Activated T-cell treated with anti-CD3 and anti-CD28 coated beads, Interleukin-2, amount 50 U/mL, for 72 hours (primary cell): ENCODE measurements around the gene ADARB2. TPM values are rescaled to one million over a fixed set of nuclear protein-coding genes. Genes with fewer than 3 reads are reported as not detected.
"Not testable (repeated sequence)": the region's sequence is repeated elsewhere in the genome, so short reads cannot be mapped to it uniquely, and the experiment has no call there.

ENCODE experiments used
- ATAC-seq, 2 donors: fragments of 150-1000 bp; cut with Tn5 transposase; replicated peaks in 1 of 2; 2 replicates each; pipeline ENCODE4 v1.10.0; 2021; ENCODE audit warnings: moderate library complexity in 2 of 2, mild to moderate bottlenecking in 1 of 2
- DNase-seq, 2 donors: peaks; one replicate each; pipeline ENCODE4 v3.0.0; 2021 to 2022; ENCODE audit warnings: mixed read lengths in 1 of 2
- H3K27ac Mint-ChIP-seq: one replicate; pipeline ENCODE4 v1.8.0; 2022; ENCODE audit warnings: mild to moderate bottlenecking, moderate library complexity, mixed read lengths
- H3K27me3 Mint-ChIP-seq: one replicate; pipeline ENCODE4 v1.8.0; 2022; ENCODE audit warnings: low read depth, mixed read lengths
- H3K36me3 Mint-ChIP-seq, 2 donors: one replicate each; pipeline ENCODE4 v1.8.0; 2022; ENCODE audit warnings: mixed read lengths in 2 of 2, mild to moderate bottlenecking in 1 of 2; ENCODE audit not compliant: insufficient read depth in 2 of 2
- H3K4me1 Mint-ChIP-seq: one replicate; pipeline ENCODE4 v1.8.0; 2022; ENCODE audit warnings: low read depth, mixed read lengths
- H3K4me3 Mint-ChIP-seq, 2 donors: one replicate each; pipeline ENCODE4 v1.8.0; 2022; ENCODE audit warnings: mild to moderate bottlenecking in 2 of 2, mixed read lengths in 2 of 2, moderate library complexity in 2 of 2
- H3K9me3 Mint-ChIP-seq, 2 donors: one replicate each; pipeline ENCODE4 v1.8.0; 2022; ENCODE audit warnings: mixed read lengths in 2 of 2
- total RNA-seq, 2 donors: library from RNA; stranded (reverse); gene quantifications; one replicate each; pipeline ENCODE4 v1.2.3, GENCODE V29; 2022

Gene ADARB2
- total RNA-seq, 2 donors from 2014 or later: 0.60 to 2.0 TPM

GRCh38 chr10:1161315-1161673 is 576.0 kb downstream of the ADARB2 start:
- not testable (repeated sequence) for H3K27ac Mint-ChIP-seq, DNase-seq, H3K4me3 Mint-ChIP-seq, H3K4me1 Mint-ChIP-seq, H3K27me3 Mint-ChIP-seq, H3K9me3 Mint-ChIP-seq, ATAC-seq, H3K36me3 Mint-ChIP-seq

GRCh38 chr10:1160561-1161314 is 576.6 kb downstream of the ADARB2 start:
- H3K4me3 Mint-ChIP-seq: no peak overlapping the region
- no peaks in the 10 kb centered on the region for H3K36me3 Mint-ChIP-seq
- H3K27ac Mint-ChIP-seq: no peak overlapping the region
- ATAC-seq (no peak), DNase-seq (no peak)
- H3K9me3 Mint-ChIP-seq: no peaks in the 10 kb centered on the region
- H3K4me1 Mint-ChIP-seq: no peaks in the 10 kb centered on the region
- H3K27me3 Mint-ChIP-seq: no peaks in the 10 kb centered on the region

GRCh38 chr10:1159131-1160061 is 577.9 kb downstream of the ADARB2 start:
- peak in 1 of 2 donors; percentile 32 for DNase-seq
- H3K27me3 Mint-ChIP-seq: no peaks in the 10 kb centered on the region
- no peaks in the 10 kb centered on the region for H3K9me3 Mint-ChIP-seq
- no peaks in the 10 kb centered on the region for H3K36me3 Mint-ChIP-seq
- peak overlapping the region in 1 of 2 donors; percentile 58 for H3K4me3 Mint-ChIP-seq
- H3K27ac Mint-ChIP-seq: no peak overlapping the region
- peak; percentile 66 to 87 for ATAC-seq
- no peaks in the 10 kb centered on the region for H3K4me1 Mint-ChIP-seq

- ATAC-seq, H3K27me3 Mint-ChIP-seq, H3K36me3 Mint-ChIP-seq, H3K9me3 Mint-ChIP-seq, H3K27ac Mint-ChIP-seq, H3K4me3 Mint-ChIP-seq, DNase-seq, H3K4me1 Mint-ChIP-seq: not testable (repeated sequence)
These were observed 578.8 kb downstream of the ADARB2 start for GRCh38 chr10:1158536-1158935.

GRCh38 chr10:1158066-1158465 is 579.3 kb downstream of the ADARB2 start:
- H3K27me3 Mint-ChIP-seq: no peaks in the 10 kb centered on the region

GRCh38 chr10:1157615-1157933 is 579.8 kb downstream of the ADARB2 start:
- H3K9me3 Mint-ChIP-seq: no peaks in the 10 kb centered on the region
- no peak overlapping the region for H3K27ac Mint-ChIP-seq
- ATAC-seq: no peak
- no peak for DNase-seq
- H3K4me1 Mint-ChIP-seq: peaks cover 6% of the 10 kb centered on the region
- no peak overlapping the region for H3K4me3 Mint-ChIP-seq
- H3K27me3 Mint-ChIP-seq: no peaks in the 10 kb centered on the region
- H3K36me3 Mint-ChIP-seq: no peaks in the 10 kb centered on the region

More at GRCh38 chr10:1158066-1158465, 579.3 kb downstream of the ADARB2 start:
- Mint-ChIP-seq H3K9me3 (no peaks in the 10 kb centered on the region), H3K36me3 (no peaks in the 10 kb centered on the region), H3K4me1 (peaks cover 6% of the 10 kb centered on the region), H3K27ac (no peak overlapping the region), H3K4me3 (no peak overlapping the region)
- DNase-seq: no peak
- ATAC-seq: no peak

GRCh38 chr10:1156921-1157614 is 580.3 kb downstream of the ADARB2 start:
- no peaks in the 10 kb centered on the region for H3K9me3 Mint-ChIP-seq
- peaks cover 6% of the 10 kb centered on the region for H3K4me1 Mint-ChIP-seq
- H3K4me3 Mint-ChIP-seq: no peak overlapping the region
- H3K36me3 Mint-ChIP-seq: no peaks in the 10 kb centered on the region
- H3K27me3 Mint-ChIP-seq: no peaks in the 10 kb centered on the region
- no peak overlapping the region for H3K27ac Mint-ChIP-seq
- no peak for DNase-seq
- ATAC-seq: no peak

- no peaks in the 10 kb centered on the region for H3K27me3 Mint-ChIP-seq
- no peak overlapping the region for H3K4me3 Mint-ChIP-seq
- no peak overlapping the region for H3K27ac Mint-ChIP-seq
- no peaks in the 10 kb centered on the region for H3K9me3 Mint-ChIP-seq
- H3K36me3 Mint-ChIP-seq: no peaks in the 10 kb centered on the region
- H3K4me1 Mint-ChIP-seq: peaks cover 6% of the 10 kb centered on the region
- ATAC-seq (no peak), DNase-seq (no peak)
These were observed 580.8 kb downstream of the ADARB2 start for GRCh38 chr10:1156616-1156886.

- no peak overlapping the region for H3K27ac Mint-ChIP-seq
- no peak for ATAC-seq
- no peaks in the 10 kb centered on the region for H3K9me3 Mint-ChIP-seq
These were observed 581.3 kb downstream of the ADARB2 start for GRCh38 chr10:1155791-1156615.

GRCh38 chr10:1154531-1155295 is 582.6 kb downstream of the ADARB2 start:
- Mint-ChIP-seq H3K9me3 (no peaks in the 10 kb centered on the region), H3K27me3 (peaks cover 5% of the 10 kb centered on the region), H3K4me1 (peaks cover 8% of the 10 kb centered on the region), H3K27ac (no peak overlapping the region), H3K4me3 (no peak overlapping the region), H3K36me3 (no peaks in the 10 kb centered on the region)
- ATAC-seq: no peak
- DNase-seq: no peak

More at GRCh38 chr10:1155791-1156615, 581.3 kb downstream of the ADARB2 start:
- Mint-ChIP-seq H3K27me3 (no peaks in the 10 kb centered on the region), H3K4me1 (peaks cover 6% of the 10 kb centered on the region), H3K36me3 (no peaks in the 10 kb centered on the region), H3K4me3 (no peak overlapping the region)
- no peak for DNase-seq

- ATAC-seq: no peak
- no peaks in the 10 kb centered on the region for H3K9me3 Mint-ChIP-seq
- H3K4me3 Mint-ChIP-seq: no peak overlapping the region
- H3K4me1 Mint-ChIP-seq: peaks cover 13% of the 10 kb centered on the region
- no peak for DNase-seq
- H3K27me3 Mint-ChIP-seq: peaks cover 5% of the 10 kb centered on the region
- no peak overlapping the region for H3K27ac Mint-ChIP-seq
- no peaks in the 10 kb centered on the region for H3K36me3 Mint-ChIP-seq
These were observed 583.4 kb downstream of the ADARB2 start for GRCh38 chr10:1153805-1154351.

- no peak overlapping the region for H3K4me3 Mint-ChIP-seq
- no peaks in the 10 kb centered on the region for H3K9me3 Mint-ChIP-seq
- no peak for ATAC-seq
- peaks cover 13% of the 10 kb centered on the region for H3K4me1 Mint-ChIP-seq
- peaks cover 5% of the 10 kb centered on the region for H3K27me3 Mint-ChIP-seq
- H3K27ac Mint-ChIP-seq: no peak overlapping the region
- DNase-seq: no peak
- H3K36me3 Mint-ChIP-seq: no peaks in the 10 kb centered on the region
These were observed 584.0 kb downstream of the ADARB2 start for GRCh38 chr10:1153251-1153763.
